HG03108 (cell line): Measurements from ENCODE around the gene UBAP2.

Experiments
- ATAC-seq: cut with Tn5 transposase; IDR thresholded peaks from one replicate; pipeline ENCODE4 v1.9.1; 2021; ENCODE audit warnings: moderate library complexity; ENCODE audit not compliant: unreplicated experiment

UBAP2 gene, protein sequence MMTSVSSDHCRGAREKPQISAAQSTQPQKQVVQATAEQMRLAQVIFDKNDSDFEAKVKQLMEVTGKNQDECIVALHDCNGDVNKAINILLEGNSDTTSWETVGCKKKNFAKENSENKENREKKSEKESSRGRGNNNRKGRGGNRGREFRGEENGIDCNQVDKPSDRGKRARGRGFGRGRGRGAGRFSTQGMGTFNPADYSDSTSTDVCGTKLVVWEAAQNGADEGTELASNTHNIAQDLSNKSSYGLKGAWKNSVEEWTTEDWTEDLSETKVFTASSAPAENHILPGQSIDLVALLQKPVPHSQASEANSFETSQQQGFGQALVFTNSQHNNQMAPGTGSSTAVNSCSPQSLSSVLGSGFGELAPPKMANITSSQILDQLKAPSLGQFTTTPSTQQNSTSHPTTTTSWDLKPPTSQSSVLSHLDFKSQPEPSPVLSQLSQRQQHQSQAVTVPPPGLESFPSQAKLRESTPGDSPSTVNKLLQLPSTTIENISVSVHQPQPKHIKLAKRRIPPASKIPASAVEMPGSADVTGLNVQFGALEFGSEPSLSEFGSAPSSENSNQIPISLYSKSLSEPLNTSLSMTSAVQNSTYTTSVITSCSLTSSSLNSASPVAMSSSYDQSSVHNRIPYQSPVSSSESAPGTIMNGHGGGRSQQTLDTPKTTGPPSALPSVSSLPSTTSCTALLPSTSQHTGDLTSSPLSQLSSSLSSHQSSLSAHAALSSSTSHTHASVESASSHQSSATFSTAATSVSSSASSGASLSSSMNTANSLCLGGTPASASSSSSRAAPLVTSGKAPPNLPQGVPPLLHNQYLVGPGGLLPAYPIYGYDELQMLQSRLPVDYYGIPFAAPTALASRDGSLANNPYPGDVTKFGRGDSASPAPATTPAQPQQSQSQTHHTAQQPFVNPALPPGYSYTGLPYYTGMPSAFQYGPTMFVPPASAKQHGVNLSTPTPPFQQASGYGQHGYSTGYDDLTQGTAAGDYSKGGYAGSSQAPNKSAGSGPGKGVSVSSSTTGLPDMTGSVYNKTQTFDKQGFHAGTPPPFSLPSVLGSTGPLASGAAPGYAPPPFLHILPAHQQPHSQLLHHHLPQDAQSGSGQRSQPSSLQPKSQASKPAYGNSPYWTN

DNA sequence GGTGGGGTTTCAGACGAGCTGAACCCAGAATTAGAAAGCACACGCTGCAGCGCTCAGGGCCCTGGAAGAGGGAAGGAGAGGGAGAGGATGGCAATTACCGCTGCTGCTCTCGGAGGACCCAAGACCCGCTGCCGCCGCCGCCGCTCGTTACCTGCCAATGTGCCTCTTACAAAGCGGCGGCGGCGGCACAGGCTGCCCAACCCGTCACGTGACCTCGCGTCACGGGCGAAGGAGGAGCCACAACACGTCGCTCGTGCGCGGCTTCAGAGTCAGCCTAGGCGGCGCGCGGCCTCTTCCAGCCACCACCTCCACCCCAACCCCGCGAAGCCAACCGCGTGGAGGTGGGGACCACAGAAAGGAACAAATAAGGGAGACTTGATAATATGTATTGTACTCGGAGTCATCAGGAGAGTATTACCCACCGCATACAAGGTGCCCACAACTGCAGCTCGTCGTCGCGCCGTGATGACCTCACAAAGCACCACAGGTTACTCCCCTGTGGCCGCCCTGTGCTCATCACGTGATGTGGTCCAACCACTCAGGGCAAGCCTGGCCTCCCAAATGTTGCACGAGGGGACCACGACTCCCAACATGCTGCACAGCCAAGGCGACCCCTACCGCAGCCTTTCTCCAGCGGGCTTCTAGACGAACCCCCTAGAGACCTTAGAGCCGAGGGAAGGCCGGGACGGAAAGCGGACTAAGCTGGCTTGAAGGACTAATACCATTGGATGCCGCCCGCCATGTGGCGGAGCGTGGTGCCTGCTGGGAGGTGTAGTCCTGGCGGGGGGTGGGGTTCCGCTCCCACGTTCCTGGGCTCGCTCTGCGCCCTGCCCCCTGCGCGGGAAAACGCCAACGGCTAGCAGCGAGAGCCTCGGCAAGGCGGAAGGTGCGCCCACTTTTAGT lies at the start of gene UBAP2:
UBAP2 (minus strand) TSS at position 161 of the 903 bp plus-strand sequence. CDS start 31,739 bp downstream, outside the sequence.
- ATAC-seq, result peak; percentile 65

DNA sequence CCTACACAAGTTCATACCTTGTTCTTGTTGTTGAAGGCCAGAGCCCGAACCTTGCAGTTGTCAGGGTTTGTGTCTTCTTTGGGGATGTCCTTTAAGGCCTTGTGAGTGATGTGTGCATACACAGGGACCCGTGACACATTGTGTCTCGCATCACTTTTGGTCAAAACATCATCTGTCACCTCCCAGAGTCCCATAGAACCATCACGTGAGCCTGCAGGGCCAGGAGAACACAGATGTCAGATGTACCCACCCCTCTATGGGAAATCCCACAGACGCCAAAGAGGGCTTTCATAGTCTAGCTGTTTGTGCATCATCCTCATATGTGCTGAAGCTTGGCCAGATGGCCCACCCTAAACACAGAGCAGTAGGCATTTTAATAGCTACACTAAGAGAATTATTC lies 49.6 kb upstream of the UBAP2 start:
- ATAC-seq, result peak; percentile 54

GRCh38 chr9:34097865-34098264 lies 49.2 kb upstream of the UBAP2 start:
- ATAC-seq, result peak; percentile 66

GRCh38 chr9:34096751-34097150 lies 48.1 kb upstream of the UBAP2 start:
- ATAC-seq, result no peak

DNA sequence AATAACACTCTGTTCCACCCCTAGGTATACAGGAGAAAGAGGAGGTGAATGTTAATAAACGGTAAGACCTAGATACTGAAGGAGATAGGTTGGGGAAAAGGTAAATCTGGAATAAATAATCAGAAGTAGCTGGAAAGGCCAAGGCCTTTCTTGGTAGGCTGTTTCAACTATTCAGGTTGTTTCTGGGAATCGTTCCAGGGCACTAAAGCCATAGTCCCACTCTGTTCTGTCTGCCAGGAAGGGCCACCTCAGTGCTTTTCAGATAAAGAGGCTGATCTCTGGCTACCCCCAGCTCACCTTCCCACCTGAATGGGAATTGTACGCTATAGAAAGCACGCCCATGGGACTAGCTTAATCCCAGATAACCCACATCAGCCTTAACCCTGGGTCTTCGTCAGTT lies 44.9 kb upstream of the UBAP2 start:
- ATAC-seq, result no peak

GRCh38 chr9:34089311-34089710 lies 40.6 kb upstream of the UBAP2 start:
- no peak for ATAC-seq

GRCh38 chr9:34087370-34087769 lies 38.7 kb upstream of the UBAP2 start:
- no peak for ATAC-seq

DNA sequence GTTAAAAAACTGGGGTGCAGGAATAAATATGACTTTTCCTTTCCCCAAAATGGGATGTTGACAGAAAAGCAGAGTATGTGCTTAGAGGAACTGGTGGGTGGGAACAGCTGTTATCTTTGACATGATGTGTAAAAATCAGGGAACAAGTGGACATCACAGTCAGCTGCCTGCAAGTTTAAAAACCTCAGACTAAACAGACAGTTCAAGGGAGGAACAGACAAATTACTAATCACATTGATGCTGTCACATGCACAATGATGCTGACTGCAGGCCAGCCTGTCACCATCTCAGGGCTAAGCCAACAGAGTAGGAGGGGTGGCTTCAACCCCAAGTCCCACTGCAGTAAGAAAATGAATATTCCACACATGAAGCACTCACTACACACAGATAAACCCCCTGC lies 38.2 kb upstream of the UBAP2 start:
- ATAC-seq, result no peak

GRCh38 chr9:34085581-34086500 lies 37.2 kb upstream of the UBAP2 start:
- ATAC-seq, result no peak

DNA sequence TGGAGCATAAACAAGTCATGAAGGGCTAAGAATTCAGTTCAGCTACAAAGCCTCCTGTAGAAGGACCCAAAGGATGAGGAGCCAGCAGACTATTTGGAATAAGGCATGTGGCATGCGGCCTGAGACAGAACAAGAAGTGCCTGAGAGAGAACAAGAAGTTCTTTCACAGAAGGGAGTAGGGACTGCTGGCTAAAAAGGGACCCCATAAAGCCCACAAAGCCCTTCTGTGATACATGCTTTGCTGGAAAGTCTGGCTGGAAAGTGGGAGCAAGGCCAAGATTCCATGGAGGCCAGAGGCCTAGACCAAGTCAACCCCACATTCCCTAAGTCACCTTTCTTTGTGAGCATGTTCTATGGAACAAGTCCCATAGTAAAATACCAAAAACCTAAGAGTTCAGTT lies 35.9 kb upstream of the UBAP2 start:
- ATAC-seq, result no peak

DNA sequence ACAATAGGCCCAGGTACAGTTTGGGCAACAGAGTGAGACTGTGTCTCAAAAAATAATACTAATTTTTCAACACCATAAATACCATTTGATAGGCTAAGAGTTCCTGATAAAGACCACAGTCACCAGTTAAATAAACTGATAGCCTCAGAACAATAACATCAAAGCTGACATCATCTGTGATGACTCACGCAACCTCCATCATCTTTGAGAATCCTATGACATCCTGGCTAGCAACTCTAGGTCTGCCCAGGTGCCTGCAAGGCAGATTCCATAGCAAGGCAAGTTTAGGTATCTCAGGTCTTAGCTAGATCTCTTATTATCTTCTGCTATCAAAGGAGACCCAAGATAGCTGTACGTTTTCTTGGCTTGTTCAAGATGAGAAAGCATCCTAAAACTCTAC lies 30.5 kb upstream of the UBAP2 start:
- no peak for ATAC-seq

DNA sequence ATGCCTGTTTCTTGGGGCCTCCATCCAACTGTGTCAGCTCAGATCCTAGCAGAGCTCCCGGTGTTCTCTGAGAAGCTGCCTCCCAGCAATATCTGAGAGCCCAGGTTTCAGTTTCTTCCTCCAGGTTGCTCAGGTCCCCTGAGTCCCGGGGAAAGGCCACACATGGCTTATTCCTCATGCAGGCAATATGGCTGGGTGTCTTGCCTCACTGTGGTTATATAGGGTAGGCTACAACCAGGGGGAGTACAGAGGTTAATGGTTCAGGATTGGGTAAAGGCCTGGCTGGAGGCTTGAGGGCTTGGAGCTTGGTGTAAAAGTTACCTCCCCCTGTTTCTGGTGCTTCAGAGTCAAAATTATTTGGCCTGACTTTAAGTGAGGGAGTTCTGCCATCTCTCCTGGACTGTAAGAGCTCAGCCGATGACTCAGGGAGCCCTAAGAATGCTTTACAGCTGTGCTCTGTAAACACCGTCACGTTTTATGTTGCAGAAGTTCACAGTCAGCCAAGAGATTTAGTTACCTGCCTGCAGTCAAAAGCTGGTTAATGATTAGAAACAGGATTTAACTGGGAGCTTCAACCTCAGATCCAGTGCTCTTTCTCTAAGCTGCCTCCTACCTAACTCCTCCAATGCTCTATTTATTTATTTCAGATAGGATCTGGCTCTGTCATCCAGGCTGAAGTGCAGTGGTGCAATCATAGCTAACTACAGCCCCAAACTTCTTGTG lies 24.3 kb upstream of the UBAP2 start:
- ATAC-seq, result no peak

DNA sequence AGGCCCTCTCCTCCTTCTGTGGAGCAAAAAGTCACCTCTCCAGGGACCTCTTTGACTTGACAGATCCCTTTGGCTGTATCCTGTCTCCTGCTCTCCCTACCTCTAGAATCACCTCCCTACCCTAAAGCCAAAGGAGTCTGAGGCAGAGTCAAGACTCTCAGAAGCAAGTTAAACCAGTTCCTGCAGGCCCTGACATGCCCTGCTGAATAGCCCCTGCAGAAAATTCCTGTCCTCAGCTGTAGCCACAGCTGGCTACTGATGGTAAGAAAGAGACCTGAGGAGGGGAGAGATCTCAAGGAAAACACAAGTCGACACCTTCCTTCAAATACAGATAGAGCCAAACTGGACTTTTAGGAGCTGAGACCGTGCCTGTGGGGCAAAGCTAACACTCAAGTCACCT lies 23.7 kb upstream of the UBAP2 start:
- ATAC-seq, result no peak

GRCh38 chr9:34070606-34071324 lies 22.1 kb upstream of the UBAP2 start:
- ATAC-seq, result no peak

- no peak for ATAC-seq
Observed at GRCh38 chr9:34069831-34070230, 21.1 kb upstream of the UBAP2 start.

DNA sequence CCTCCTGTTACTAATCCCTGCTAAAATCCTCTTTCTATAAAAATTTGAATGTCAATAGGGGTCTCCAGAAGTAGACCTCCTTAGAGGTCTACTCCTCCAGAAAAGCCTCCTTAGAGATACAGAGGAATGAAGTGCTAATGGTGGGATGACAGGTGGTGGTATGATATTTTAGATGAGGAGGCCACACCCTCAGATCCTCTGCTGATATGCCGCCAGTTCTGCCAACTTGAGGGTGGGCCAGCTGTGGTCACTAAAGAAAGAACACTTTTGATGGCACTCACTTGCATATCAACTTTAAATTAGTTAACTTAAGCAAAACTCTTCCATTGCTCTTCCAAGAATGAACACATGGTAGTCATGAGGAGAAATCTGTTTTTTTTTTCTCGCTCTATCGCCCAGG lies 16.9 kb upstream of the UBAP2 start:
- no peak for ATAC-seq

- ATAC-seq, result no peak
Observed at GRCh38 chr9:34059954-34060353, 11.3 kb upstream of the UBAP2 start.

- ATAC-seq, result no peak
Observed at GRCh38 chr9:34059281-34059680, 10.6 kb upstream of the UBAP2 start.
